ENCODE measurements around the gene MSI1.

- TF ChIP-seq, protein P1, sequence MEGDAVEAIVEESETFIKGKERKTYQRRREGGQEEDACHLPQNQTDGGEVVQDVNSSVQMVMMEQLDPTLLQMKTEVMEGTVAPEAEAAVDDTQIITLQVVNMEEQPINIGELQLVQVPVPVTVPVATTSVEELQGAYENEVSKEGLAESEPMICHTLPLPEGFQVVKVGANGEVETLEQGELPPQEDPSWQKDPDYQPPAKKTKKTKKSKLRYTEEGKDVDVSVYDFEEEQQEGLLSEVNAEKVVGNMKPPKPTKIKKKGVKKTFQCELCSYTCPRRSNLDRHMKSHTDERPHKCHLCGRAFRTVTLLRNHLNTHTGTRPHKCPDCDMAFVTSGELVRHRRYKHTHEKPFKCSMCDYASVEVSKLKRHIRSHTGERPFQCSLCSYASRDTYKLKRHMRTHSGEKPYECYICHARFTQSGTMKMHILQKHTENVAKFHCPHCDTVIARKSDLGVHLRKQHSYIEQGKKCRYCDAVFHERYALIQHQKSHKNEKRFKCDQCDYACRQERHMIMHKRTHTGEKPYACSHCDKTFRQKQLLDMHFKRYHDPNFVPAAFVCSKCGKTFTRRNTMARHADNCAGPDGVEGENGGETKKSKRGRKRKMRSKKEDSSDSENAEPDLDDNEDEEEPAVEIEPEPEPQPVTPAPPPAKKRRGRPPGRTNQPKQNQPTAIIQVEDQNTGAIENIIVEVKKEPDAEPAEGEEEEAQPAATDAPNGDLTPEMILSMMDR (IDR thresholded peaks at IDR 0.05), result no peak
- TF ChIP-seq POLR2AphosphoS5 (IDR thresholded peaks at IDR 0.05; ENCODE audit: low read depth, low read length), result no peak
- no peak for TF ChIP-seq SIN3A (IDR thresholded peaks at IDR 0.05; ENCODE audit: borderline replicate concordance, insufficient read depth, low read depth, low read length)
Observed at GRCh38 chr12:120366341-120366705, 2.6 kb downstream of the MSI1 start.

Data from Panc1 (cell line).